Activated T-helper 1 cell treated with anti-CD3 and anti-CD28 coated beads, Interleukin-12 subunit alpha, Interleukin-12 subunit beta, Interleukin-2, Interleukin-4 antibody, amounts not matched to agents 30 ng/mL and 10 ng/mL and 1 ng/mL, durations not matched to agents 14 hours and 24 hours and 36 hours (primary cell): ENCODE measurements around the gene TIMP1. TPM values are rescaled to one million over a fixed set of nuclear protein-coding genes. Genes with fewer than 3 reads are reported as not detected.

ENCODE experiments used
- DNase-seq: peaks from one replicate; pipeline ENCODE4 v3.0.0; 2021; ENCODE audit warnings: low spot score
- H3K27ac Mint-ChIP-seq: one replicate; pipeline ENCODE4 v1.8.0; 2021; ENCODE audit warnings: mild to moderate bottlenecking, mixed read lengths
- H3K27me3 Mint-ChIP-seq: one replicate; pipeline ENCODE4 v1.8.0; 2022; ENCODE audit warnings: mild to moderate bottlenecking, moderate library complexity, mixed read lengths; ENCODE audit not compliant: insufficient read depth
- H3K36me3 Mint-ChIP-seq: one replicate; pipeline ENCODE4 v1.8.0; 2021; ENCODE audit warnings: low read depth, mixed read lengths
- H3K4me1 Mint-ChIP-seq: one replicate; pipeline ENCODE4 v1.8.0; 2021; ENCODE audit warnings: low read depth, mixed read lengths
- H3K4me3 Mint-ChIP-seq: one replicate; pipeline ENCODE4 v1.8.0; 2021; ENCODE audit warnings: mild to moderate bottlenecking, moderate library complexity, mixed read lengths
- H3K9me3 Mint-ChIP-seq: one replicate; pipeline ENCODE4 v1.8.0; 2021; ENCODE audit warnings: mixed read lengths
- intact Hi-C: fragments of 100-400 bp; cut with micrococcal nuclease; formaldehyde crosslinking; loops from one replicate; pipeline ENCODE4 v1.15.1; 2024
- total RNA-seq: library from RNA; stranded (reverse); gene quantifications from 2 replicates; pipeline ENCODE4 v1.2.3, GENCODE V29; 2022

TIMP1 gene
- total RNA-seq, 1 donor from 2014 or later = 61.7 TPM

DNA sequence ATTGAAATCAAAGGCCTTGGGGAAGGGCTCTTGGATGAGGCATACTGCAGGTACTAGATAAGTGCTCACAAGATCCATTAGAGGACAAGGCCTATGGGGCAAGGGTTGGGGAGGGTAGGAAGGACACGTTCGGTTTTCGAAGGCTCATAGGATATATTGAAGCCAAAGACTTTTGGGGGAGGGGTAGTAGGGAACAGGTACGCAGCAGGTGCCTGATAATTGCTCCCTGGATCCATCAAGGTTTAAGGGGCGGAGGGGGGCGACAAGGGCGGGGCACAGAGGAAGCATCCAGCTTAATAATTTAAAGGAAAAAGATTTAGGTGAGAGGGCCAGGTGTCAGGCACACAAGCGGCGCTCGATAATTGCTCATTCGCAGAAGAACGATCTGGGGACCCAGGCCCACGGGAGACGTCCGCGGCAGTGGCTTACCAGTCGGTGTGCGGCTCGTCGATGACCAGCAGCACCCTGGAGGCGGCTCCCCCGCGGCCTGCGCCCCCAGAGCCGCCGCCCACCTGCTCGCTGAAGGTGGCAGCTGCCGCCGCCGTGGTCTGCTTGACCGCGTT, 36.8 kb downstream of the TIMP1 start:
- intact Hi-C loops = no loop called here
- Mint-ChIP-seq H3K4me3 (peak overlapping the region; percentile 64), H3K9me3 (no peaks in the 10 kb centered on the region), H3K27ac (peak overlapping the region; percentile 65), H3K27me3 (peaks cover 33% of the 10 kb centered on the region), H3K36me3 (peaks cover under 1% of the 10 kb centered on the region), H3K4me1 (peaks cover 16% of the 10 kb centered on the region)
- no peak for DNase-seq

- Mint-ChIP-seq H3K27me3 (peaks cover 33% of the 10 kb centered on the region), H3K27ac (peak within 1 kb of the TSS; percentile 65), H3K9me3 (no peaks in the 10 kb centered on the region), H3K4me3 (peak within 1 kb of the TSS; percentile 64), H3K36me3 (peaks cover 4% of the 10 kb centered on the region), H3K4me1 (peaks cover 19% of the 10 kb centered on the region)
- intact Hi-C loops = loop anchor here (2.0 to 5.0 kb wide), 2 partner anchors 15 to 57 kb away; partner anchors contain the start of gene ARAF
- DNase-seq = peak; percentile 75
Observed at GRCh38 chrX:47619486-47620302, 37.5 kb downstream of the TIMP1 start, which contains the start of gene SYN1. TSS of gene SYN1 (minus strand) at chrX:47619857. CDS start at chrX:47619728, 129 bp downstream.

DNA sequence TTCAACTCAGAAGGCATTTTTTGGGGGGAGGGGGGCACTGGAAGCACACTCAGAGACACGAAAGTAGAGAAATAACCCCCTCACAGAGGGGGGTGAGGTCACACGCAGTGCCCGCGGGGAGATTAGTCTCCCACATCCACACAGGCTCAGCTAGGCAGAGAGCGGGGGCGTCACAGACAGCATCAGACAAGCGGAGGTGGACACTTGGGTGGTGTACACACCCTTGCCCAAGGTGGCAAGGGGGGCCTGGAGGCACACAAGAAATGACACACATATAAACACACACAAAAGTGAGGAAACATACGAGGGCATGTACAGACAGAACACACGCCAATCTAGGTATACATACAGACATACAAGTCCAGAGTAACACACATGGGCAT, 38.1 kb downstream of the TIMP1 start:
- intact Hi-C loops = loop anchor here (2.0 to 5.0 kb wide), 2 partner anchors 15 to 58 kb away; partner anchors contain the start of gene ARAF
- Mint-ChIP-seq H3K4me3 (no peak overlapping the region), H3K27me3 (peaks cover 31% of the 10 kb centered on the region), H3K36me3 (peaks cover 7% of the 10 kb centered on the region), H3K4me1 (peaks cover 19% of the 10 kb centered on the region), H3K9me3 (no peaks in the 10 kb centered on the region), H3K27ac (peak overlapping the region; percentile 40)
- DNase-seq = no peak

DNA sequence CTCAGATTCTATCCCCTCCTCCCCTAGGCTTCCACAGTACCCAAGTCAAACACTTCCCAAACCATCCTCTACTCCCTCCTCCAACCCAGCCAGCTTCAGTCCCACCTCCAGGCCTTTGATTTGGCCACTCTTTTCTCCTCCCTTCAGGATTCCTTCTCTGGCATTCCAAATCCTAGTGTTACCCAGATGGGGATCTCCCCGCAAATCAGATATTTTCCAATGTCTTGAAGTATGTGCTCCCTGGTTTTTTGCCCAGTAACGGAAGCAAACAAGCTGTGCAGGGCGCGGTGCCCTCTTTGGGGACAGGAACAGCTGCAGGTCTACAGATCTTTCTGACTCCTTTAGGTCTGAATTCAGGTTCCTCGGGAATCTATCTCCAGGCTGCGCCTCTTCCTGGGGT, 39.6 kb downstream of the TIMP1 start:
- Mint-ChIP-seq H3K9me3 (no peaks in the 10 kb centered on the region), H3K27me3 (peaks cover 23% of the 10 kb centered on the region), H3K36me3 (peaks cover 10% of the 10 kb centered on the region), H3K4me1 (peaks cover 19% of the 10 kb centered on the region), H3K4me3 (no peak overlapping the region), H3K27ac (no peak overlapping the region)
- no peak for DNase-seq
- intact Hi-C loops = loop anchor here (2.0 to 5.0 kb wide), 2 partner anchors 13 to 60 kb away; partner anchors contain the start of gene ARAF

DNA sequence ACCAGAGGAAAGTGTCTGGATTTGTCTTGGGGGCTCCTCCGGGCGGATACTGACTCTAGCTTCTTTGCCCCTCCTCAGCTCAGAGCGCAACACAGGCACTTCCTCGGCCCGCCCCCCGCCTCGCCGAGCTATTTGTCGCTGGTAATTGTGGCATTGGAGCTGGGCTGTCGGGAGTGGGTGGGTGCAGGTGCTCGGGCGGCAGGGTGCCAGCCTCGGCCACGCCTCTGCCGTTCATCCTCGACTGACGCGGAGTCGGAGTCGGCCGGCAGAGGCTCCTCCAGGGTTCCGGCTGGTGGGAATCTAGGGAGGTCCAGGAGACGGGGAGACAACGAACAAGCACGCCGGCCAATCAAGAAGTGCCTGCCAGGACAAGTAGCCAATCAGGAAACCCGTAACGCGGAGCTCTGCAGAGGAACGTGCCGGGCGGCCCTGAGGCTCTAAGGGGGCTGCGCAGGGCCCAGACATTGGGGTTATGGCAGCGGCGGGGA, 41.3 kb downstream of the TIMP1 start:
- Mint-ChIP-seq H3K9me3 (no peaks in the 10 kb centered on the region), H3K27ac (no peak overlapping the region), H3K4me3 (peak overlapping the region; percentile 79), H3K4me1 (peaks cover 21% of the 10 kb centered on the region), H3K27me3 (peaks cover 9% of the 10 kb centered on the region), H3K36me3 (peaks cover 12% of the 10 kb centered on the region)
- DNase-seq = peak; percentile 17
- intact Hi-C loops = loop anchor here (1.0 to 5.0 kb wide), 2 partner anchors 41 to 61 kb away; partner anchors contain the start of genes ARAF and TIMP1

DNA sequence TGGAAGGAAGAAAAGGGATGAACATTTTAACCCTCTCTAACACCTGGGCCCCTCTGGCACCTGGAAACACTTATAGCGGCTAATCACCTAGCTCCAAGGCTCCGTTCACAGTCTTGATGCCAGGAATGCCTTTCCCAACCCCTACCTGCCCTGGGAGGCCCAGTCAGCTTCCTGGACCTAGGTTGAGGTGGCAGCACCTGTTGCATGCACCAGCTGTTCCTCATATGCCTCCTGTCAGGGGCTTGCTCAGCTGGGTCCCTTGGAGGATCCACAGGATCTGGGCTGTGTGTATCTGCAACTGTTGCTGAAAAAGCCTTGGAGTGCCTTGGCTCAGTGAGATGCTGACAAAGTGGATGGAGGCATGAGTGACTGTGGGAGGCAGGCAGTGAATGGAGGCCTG, 43.1 kb downstream of the TIMP1 start:
- H3K9me3 Mint-ChIP-seq = no peaks in the 10 kb centered on the region
- H3K27me3 Mint-ChIP-seq = peaks cover 5% of the 10 kb centered on the region
- no peak overlapping the region for H3K27ac Mint-ChIP-seq
- peaks cover 31% of the 10 kb centered on the region for H3K4me1 Mint-ChIP-seq
- peaks cover 12% of the 10 kb centered on the region for H3K36me3 Mint-ChIP-seq
- DNase-seq = no peak
- H3K4me3 Mint-ChIP-seq = no peak overlapping the region
- intact Hi-C loops = no loop called here

DNA sequence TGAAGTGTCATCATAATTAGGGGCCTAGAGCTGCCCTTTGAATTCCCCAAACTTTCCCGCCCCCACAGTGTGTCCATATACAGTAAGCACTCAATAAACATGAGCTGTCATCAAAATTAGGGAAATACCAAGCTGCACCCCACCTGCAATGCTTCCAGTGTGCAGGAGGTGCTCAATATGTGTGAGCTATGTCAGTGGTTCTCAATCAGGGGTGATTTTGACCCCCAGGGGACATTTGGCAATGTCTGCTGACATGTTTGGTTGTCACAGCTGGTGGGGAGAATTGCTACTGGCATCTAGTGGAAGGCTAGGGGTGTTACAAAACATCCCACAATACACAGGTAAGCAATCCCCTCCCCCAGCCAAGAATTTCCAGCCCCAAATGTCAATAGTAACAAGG, 46.7 kb downstream of the TIMP1 start:
- Mint-ChIP-seq H3K27me3 (peaks cover 2% of the 10 kb centered on the region), H3K4me3 (peak overlapping the region; percentile 81), H3K4me1 (peaks cover 20% of the 10 kb centered on the region), H3K27ac (peak overlapping the region; percentile 72), H3K9me3 (no peaks in the 10 kb centered on the region), H3K36me3 (peaks cover 14% of the 10 kb centered on the region)
- intact Hi-C loops = no loop called here
- DNase-seq = no peak

DNA sequence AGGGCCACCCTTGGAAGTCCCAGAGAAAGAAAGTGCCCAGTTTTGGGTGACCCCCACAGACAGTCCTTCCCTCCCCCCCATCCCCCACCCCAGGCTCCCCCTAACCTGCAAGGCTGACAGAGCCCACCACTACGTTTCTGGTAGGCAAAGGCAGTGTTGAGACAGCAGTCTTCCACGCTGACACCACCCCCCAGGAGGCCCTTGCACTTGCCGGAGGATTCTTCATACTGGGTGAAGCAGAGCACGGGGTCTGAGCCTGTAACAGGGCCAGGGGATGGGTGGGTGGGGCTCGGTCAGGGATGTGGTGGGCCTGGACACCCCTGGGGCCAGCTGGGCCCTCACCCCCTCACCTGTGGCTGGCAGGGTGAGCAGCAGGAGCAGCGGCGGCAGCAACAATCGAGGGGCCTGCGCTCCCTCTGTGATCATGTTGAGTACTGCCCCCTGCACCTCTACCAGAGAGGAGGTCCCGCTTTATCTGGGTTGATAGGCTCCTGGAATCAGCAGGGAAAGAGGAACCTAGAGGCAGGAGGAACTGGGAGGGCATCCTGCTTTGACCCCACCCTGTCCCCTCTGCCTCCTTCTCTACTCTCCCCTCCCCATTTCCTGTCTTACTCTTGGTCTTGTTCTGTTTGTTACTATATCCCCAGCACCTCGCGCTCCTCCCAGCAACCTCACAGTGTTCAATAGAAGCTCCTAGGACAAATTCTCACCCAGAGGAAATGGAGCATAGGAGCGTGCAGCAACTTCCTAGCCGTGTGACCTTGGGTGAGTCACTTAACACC, 47.4 kb downstream of the TIMP1 start, which contains the start of gene CFP:
TSS of gene CFP (minus strand) at position 512 of the 782 bp plus-strand sequence. CDS start at position 426, 86 bp downstream.
- Mint-ChIP-seq H3K36me3 (peaks cover 11% of the 10 kb centered on the region), H3K4me3 (peak within 1 kb of the TSS; percentile 81), H3K9me3 (no peaks in the 10 kb centered on the region), H3K27ac (peak within 1 kb of the TSS; percentile 83), H3K4me1 (peaks cover 17% of the 10 kb centered on the region), H3K27me3 (peaks cover 2% of the 10 kb centered on the region)
- intact Hi-C loops = no loop called here
- no peak for DNase-seq

- intact Hi-C loops = no loop called here
- Mint-ChIP-seq H3K4me3 (no peak overlapping the region), H3K27ac (no peak overlapping the region), H3K9me3 (no peaks in the 10 kb centered on the region), H3K36me3 (peaks cover 10% of the 10 kb centered on the region), H3K4me1 (peaks cover 17% of the 10 kb centered on the region), H3K27me3 (peaks cover 2% of the 10 kb centered on the region)
- DNase-seq = no peak
Observed at GRCh38 chrX:47631676-47632075, 49.4 kb downstream of the TIMP1 start.

GRCh38 chrX:47632666-47633065, 50.4 kb downstream of the TIMP1 start:
- Mint-ChIP-seq H3K4me1 (peaks cover 23% of the 10 kb centered on the region), H3K9me3 (no peaks in the 10 kb centered on the region), H3K36me3 (peaks cover 16% of the 10 kb centered on the region), H3K27ac (no peak overlapping the region), H3K4me3 (no peak overlapping the region), H3K27me3 (peaks cover 2% of the 10 kb centered on the region)
- intact Hi-C loops = no loop called here
- no peak for DNase-seq

DNA sequence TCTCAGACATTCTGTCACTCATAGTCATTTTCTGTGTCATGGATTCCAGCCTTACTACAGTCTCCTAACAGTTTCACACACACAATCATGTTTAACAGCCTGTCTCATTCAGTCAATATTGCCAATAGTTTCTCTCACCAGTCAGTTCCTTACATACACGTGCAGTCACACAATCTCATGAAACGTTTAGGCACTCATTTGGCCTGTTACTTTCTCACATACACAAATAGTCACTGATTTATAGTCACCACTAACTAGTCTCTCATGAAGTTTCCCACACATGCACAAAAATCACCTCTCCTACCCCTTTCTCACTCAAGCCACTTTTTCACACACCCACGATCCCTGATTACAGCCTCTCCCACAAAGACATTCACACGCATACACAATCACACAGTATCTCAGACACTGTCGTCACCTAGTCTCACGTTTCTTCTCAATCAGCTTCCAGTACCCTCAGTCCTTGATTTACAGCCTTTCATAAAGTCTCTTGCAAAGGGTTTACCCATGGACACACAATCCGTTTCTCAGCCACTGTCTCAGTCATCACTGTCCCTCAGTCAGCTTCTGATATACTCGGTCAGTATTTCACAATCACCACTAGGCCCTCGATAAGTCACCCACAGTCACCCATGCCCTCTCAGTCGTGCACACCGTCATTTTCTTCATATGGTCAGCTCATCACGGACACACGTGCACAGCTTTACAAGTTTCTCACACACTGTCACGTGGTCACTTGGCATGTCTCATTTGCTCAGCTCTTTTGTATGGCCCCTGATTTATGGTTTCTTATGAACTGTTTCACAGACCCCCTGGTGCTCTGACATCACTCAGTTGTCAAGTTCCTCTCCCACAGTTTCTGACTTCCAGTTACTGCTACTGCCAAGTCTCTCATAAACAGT, 51.7 kb downstream of the TIMP1 start:
- DNase-seq = no peak
- Mint-ChIP-seq H3K27me3 (peaks cover 2% of the 10 kb centered on the region), H3K4me1 (peaks cover 27% of the 10 kb centered on the region), H3K36me3 (peaks cover 25% of the 10 kb centered on the region), H3K4me3 (no peak overlapping the region), H3K27ac (no peak overlapping the region), H3K9me3 (no peaks in the 10 kb centered on the region)
- intact Hi-C loops = loop anchor here (2.0 kb wide), 2 partner anchors 13 to 73 kb away; partner anchors contain the start of gene ARAF
